ENCODE measurements around the gene CCDC159. TPM values are rescaled to one million over a fixed set of nuclear protein-coding genes. Genes with fewer than 3 reads are reported as not detected.

CCDC159 gene
- total RNA-seq, 3 donors from 2014 or later, result 8.6 to 30.2 (median 25.5) TPM

DNA sequence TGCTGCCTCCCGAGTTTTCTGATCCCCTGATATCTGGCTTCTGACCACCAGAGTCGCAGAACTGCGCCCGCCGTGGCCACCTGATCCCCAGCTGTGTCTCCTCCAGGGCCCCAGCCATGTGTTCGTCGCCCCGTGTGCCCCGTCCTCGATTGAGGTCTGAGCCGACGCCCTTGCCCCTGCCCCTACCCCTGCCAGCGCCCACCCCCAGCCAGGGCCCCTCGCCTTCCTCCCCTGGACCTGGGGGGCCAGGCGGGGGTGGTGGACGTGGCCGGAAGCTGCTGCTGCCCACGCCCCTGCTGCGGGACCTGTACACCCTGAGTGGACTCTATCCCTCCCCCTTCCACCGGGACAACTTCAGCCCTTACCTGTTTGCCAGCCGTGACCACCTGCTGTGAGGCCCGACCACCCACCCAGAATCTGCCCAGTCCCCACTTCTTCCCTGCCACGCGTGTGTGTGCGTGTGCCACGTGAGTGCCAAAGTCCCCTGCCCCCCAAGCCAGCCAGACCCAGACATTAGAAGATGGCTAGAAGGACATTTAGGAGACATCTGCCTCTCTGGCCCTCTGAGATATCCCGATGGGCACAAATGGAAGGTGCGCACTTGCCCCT, 18.1 kb downstream of the CCDC159 start:
- intact Hi-C loops (cut with DNase I; ENCODE audit: low total_unique reads), result no loop called here
- TF ChIP-seq POLR2AphosphoS5 (IDR thresholded peaks at IDR 0.05), result no peak
- TF ChIP-seq, protein P1, sequence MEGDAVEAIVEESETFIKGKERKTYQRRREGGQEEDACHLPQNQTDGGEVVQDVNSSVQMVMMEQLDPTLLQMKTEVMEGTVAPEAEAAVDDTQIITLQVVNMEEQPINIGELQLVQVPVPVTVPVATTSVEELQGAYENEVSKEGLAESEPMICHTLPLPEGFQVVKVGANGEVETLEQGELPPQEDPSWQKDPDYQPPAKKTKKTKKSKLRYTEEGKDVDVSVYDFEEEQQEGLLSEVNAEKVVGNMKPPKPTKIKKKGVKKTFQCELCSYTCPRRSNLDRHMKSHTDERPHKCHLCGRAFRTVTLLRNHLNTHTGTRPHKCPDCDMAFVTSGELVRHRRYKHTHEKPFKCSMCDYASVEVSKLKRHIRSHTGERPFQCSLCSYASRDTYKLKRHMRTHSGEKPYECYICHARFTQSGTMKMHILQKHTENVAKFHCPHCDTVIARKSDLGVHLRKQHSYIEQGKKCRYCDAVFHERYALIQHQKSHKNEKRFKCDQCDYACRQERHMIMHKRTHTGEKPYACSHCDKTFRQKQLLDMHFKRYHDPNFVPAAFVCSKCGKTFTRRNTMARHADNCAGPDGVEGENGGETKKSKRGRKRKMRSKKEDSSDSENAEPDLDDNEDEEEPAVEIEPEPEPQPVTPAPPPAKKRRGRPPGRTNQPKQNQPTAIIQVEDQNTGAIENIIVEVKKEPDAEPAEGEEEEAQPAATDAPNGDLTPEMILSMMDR (IDR thresholded peaks at IDR 0.05), result no peak
- no peak for TF ChIP-seq POLR2A (IDR thresholded peaks at IDR 0.05)
- DNase-seq (ENCODE audit: low spot score in 2 of 2), result no peak
- H3K36me3 ChIP-seq, result no peaks in the 10 kb centered on the region
- H3K4me1 ChIP-seq, result no peaks in the 10 kb centered on the region
- H3K27me3 ChIP-seq, result no peaks in the 10 kb centered on the region
- no peak overlapping the region for H3K4me3 ChIP-seq
- H3K27ac ChIP-seq, result peak overlapping the region in 1 of 2 donors; percentile 52
- no peaks in the 10 kb centered on the region for H3K9me3 ChIP-seq

DNA sequence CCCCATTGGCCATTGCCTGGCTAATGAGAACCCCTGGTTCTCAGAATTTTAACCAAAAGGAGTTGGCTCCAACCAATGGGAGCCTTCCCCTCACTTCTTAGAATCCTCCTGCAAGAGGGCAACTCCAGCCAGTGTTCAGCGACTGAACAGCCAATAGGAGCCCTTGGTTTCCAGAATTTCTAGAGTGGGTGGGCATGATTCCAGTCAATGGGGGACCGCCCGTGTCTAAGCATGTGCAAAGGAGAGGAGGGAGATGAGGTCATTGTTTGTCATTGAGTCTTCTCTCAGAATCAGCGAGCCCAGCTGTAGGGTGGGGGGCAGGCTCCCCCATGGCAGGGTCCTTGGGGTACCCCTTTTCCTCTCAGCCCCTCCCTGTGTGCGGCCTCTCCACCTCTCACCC, 18.6 kb downstream of the CCDC159 start:
- no peak overlapping the region for H3K4me3 ChIP-seq
- no peak for DNase-seq (ENCODE audit: low spot score in 2 of 2)
- H3K27me3 ChIP-seq, result no peaks in the 10 kb centered on the region
- TF ChIP-seq, protein P1 (IDR thresholded peaks at IDR 0.05), result no peak
- H3K27ac ChIP-seq, result peak overlapping the region; percentile 36 to 52
- intact Hi-C loops (cut with DNase I; ENCODE audit: low total_unique reads), result no loop called here
- H3K36me3 ChIP-seq, result no peaks in the 10 kb centered on the region
- no peaks in the 10 kb centered on the region for H3K9me3 ChIP-seq
- no peaks in the 10 kb centered on the region for H3K4me1 ChIP-seq

DNA sequence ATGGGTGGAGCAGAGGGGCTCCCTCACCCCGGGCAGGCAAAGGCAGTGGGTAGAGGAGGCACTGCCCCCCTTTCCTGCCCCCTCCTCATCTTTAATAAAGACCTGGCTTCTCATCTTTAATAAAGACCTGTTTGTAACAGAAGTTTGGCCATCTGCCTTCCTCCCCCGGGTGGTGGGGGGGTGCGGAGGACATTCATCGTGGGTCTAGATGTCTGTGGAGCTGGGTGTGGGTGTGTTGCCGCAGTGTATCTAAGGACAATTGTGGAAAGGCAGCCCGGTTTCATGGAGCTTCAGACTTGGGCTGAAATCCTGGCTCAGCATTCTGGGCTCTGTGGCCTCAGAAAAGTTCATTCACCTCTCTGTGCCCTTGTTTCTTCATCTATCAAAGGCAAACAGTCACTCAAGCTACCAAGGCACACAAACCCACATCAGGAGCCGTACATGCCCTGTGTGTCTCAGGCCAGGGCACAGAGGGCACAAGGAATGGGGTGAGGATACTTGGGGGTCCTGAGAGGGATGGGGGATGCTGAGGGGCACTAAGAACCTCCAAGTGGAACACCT, 19.3 kb downstream of the CCDC159 start:
- DNase-seq (ENCODE audit: low spot score in 2 of 2), result no peak
- TF ChIP-seq, protein P1 (IDR thresholded peaks at IDR 0.05), result no peak
- TF ChIP-seq POLR2AphosphoS5 (IDR thresholded peaks at IDR 0.05) (no peak), POLR2A (IDR thresholded peaks at IDR 0.05) (no peak)
- H3K9me3 ChIP-seq, result no peaks in the 10 kb centered on the region
- no peaks in the 10 kb centered on the region for H3K4me1 ChIP-seq
- H3K27ac ChIP-seq, result peak overlapping the region; percentile 36 to 52
- no peak overlapping the region for H3K4me3 ChIP-seq
- no peaks in the 10 kb centered on the region for H3K36me3 ChIP-seq
- intact Hi-C loops (cut with DNase I; ENCODE audit: low total_unique reads), result no loop called here
- no peaks in the 10 kb centered on the region for H3K27me3 ChIP-seq

DNA sequence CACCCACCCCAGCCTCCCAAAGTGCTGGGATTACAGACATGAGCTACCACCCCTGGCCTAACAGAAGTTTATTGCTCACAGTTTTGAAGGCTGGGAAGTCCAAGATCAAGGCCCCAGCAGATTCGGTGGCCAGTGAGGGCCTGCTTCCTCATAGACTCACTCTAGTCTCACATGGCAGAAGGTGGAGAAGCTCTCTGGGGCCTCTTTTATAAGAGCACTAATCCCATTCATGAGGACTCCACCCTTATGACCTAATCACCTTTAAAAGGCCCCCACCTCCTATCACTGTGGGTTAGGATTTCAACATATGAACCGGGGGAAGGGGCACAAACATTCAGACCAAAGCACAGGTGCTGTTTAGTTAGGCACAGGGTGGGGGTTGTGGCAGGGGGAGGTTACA, 21.2 kb downstream of the CCDC159 start:
- Histone ChIP-seq H3K4me3 (no peak overlapping the region), H3K27me3 (no peaks in the 10 kb centered on the region), H3K27ac (no peak overlapping the region), H3K4me1 (no peaks in the 10 kb centered on the region), H3K9me3 (no peaks in the 10 kb centered on the region), H3K36me3 (no peaks in the 10 kb centered on the region)
- DNase-seq (ENCODE audit: low spot score in 2 of 2), result no peak
- no peak for TF ChIP-seq POLR2A (IDR thresholded peaks at IDR 0.05)
- TF ChIP-seq POLR2AphosphoS5 (IDR thresholded peaks at IDR 0.05), result no peak
- TF ChIP-seq, protein P1 (IDR thresholded peaks at IDR 0.05), result no peak
- intact Hi-C loops (cut with DNase I; ENCODE audit: low total_unique reads), result no loop called here

DNA sequence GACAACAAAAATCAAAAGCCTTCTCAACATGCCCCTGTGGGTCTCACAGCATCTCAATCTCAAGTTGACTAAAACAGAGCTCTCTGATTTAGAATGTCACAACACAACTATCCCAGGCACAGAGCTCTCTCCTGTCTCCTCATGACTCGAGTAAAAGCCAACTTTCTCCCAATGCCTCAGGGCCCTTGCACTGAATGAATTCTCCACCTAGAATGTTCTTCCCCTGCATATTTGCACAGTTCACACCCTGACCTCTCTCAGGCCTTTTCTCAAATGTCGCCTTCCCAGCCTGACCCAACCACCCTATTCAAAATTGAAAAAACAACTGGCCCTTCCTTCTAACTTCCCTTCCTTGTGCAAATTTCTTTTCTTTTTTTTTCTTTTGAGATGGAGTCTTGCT, 24.4 kb downstream of the CCDC159 start:
- no peaks in the 10 kb centered on the region for H3K27me3 ChIP-seq
- DNase-seq (ENCODE audit: low spot score in 2 of 2), result no peak
- H3K4me3 ChIP-seq, result no peak overlapping the region
- H3K27ac ChIP-seq, result no peak overlapping the region
- no peaks in the 10 kb centered on the region for H3K36me3 ChIP-seq
- TF ChIP-seq POLR2AphosphoS5 (IDR thresholded peaks at IDR 0.05) (no peak), POLR2A (IDR thresholded peaks at IDR 0.05) (no peak)
- TF ChIP-seq, protein P1 (IDR thresholded peaks at IDR 0.05), result no peak
- H3K9me3 ChIP-seq, result no peaks in the 10 kb centered on the region
- intact Hi-C loops (cut with DNase I; ENCODE audit: low total_unique reads), result no loop called here
- H3K4me1 ChIP-seq, result peaks cover 0 to 3% of the 10 kb centered on the region in 2 donors
